GM18502 (cell line): ENCODE data around the gene AEBP1.
"Not testable (repeated sequence)": the region's sequence is repeated elsewhere in the genome, so short reads cannot be mapped to it uniquely, and the experiment has no call there.

Source experiments
- ATAC-seq: cut with Tn5 transposase; IDR thresholded peaks from one replicate; pipeline ENCODE4 v1.9.1; 2021; ENCODE audit warnings: mild to moderate bottlenecking; ENCODE audit not compliant: unreplicated experiment, poor library complexity

AEBP1 gene

DNA sequence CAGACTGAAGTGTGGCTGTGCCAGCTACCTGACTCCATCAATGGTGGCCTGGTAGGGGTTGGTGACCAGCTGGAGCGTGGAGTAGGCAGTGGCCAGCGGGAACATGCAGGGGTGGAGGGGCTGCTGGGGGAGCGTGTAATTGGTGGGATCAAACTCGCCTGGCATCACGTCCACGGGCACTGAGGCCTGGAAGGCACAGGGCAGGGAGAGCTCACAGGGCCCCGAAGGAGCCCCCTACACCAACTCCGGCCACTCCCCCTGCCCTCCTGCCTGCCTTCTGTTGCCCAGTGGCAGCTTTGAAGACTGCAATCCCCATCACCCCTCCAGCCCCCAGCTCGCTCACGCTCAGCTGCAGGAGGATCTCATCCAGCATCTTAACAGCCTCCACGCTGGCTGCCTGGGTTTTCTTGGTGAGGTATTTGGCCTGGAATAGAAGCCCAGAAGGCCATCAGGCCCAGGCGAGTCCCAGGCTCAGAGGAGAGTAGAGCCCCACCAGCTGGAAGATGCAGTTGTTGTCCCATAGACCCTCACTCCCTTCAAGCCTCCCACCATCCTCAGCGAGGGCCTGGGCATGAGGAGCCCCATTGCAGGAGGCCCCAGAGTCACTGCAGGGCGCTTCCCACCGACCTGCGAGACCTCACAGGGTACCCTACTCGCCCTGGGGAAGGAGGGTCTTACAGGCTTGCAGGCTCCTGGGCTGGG, 12.1 kb downstream of the AEBP1 start:
- no peak for ATAC-seq

DNA sequence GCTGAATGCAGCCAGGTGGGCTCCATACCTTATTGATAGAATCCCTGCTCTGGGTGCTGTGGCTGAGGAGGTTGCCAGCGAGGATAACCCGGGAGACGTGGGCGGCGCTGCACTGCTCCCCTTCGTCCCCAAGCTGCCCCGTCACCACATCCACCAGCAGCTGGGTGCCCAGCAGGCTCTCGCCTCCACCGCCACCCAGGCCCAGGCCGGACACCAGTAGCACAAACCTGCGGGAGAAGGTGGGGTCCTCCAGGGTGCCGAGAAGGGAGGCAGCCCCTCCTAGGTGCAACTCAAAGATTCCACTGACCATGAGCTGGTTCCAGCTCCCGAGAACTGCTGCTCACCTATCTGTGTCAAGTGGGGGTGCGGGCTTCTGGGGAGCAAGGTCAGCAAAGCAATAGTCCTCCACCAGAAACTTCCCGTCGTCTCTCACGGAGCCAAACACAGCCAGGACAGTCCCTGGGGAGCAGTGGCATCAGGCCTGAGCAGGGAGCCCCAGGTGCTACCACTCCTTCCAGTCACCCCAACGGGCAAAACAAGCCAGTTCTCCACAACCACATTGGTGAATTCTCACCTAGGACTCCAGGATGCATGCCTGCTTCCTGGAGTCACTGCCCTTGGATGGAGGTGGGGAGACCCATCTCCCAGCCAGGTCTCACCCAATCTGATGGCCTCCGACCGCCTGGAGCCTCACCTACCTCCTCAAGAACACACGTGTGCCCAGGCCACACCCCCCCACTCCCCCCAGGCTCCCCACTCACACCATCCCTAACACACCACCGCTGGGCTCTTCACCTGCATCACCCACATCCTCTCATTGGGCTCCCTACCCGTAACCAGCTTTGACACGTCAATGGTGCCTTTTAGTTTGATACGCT, 12.9 kb downstream of the AEBP1 start:
- no peak for ATAC-seq

DNA sequence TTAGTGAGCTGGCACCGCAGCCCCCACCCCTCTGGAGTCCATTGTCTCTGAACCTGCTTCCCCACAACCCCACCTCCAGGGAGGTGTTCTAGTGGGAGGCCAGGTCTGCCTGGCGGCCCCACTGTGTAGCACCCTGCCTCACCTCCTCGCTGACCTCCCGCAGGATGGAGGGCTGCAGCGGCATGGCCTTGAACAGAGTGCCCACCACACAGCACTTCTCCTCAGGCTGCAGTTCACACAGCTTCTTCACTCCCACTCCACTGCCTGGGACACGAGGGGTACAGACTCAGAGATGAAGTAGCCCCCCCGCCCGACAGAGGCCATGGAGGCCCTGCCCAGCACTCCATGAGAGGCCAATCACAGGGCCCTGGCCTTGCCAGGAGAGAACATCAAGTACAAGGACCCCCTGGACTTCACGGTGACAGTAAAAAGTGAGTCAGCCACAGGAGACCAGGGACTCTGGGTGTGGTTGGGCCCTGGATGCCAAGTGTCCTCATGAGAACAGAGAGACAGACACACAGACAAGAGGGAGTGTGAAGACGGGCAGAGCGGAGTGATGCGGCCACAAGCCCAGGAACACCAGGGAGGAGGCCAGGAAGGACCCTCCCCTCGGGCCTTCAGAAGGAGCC, 13.8 kb downstream of the AEBP1 start:
- ATAC-seq: no peak

DNA sequence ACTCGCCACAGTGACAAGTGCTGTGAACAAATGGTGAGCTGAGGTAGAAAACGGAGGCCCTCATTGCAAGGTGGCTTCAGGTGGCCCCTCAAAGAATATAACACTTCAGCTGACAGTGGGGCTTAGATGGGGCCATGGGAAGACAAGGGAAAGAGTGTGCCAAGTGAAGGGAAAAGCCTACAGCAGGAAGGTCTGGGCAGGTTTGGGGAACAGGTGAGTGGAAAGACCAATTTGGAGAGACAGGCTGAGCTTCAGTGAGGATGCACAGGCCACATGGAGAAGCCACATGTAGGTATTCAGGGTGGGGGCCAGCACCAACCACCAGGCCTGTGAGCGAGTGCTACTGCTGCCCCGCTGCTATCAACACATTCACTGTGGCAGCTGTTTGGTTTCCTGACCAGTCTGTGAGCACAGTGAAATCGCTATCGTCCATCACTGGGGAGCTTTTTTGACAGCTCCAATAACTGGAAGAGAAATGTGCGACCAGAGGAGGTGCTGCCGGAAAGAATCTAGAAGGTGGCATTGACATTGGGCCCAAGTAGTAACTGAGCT, 15.8 kb downstream of the AEBP1 start:
- ATAC-seq: no peak

DNA sequence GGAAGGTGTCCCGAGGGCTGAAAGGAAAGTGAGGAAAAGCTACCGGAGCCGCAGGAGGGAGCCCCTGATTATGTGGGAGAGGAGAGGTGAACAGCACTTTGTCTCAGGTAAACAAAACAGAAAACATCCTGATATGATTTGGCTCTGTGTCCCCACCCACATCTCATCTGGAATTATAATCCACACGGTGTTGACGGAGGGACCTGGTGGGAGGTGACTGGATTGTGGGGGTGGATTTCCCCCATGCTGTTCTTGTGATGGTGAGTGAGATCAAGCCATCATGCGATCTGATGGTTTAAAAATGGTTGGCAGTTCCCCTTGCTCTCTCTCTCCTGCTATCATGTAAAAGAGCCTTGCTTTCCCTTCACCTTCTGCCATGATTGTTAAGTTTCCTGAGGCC, 16.2 kb downstream of the AEBP1 start:
- no peak for ATAC-seq

DNA sequence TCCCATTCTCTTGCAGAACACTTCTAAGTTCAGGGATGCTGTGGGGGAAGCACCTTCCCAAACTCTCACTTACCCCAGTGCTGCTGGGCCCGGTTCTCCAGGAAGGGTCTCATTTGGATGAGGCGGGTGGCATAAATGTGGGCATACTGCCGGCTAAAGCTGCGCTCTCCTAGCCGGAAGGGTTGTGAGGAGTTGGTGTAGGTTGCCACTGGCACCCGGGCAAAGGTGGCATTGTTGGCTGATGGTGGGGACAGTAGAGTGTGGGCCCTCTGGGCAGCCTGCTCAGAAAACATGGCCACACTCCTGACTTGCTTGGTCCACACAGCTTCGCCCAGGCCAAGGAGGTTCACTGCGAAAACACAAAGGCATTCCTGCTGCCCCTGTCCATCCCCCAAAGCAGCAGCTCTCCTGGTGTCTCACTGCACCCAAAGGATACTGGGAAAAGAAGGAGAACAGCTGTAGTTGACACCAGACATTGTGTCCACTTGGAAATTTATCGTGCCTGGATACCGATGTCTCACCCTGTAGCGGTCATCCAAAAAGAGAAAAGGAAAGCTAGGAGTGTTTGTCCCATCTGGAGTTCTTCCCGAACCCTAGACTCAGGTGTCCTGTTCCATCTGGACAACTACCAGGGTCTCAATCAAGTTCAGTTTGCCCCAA, 17.7 kb downstream of the AEBP1 start:
- ATAC-seq: no peak

DNA sequence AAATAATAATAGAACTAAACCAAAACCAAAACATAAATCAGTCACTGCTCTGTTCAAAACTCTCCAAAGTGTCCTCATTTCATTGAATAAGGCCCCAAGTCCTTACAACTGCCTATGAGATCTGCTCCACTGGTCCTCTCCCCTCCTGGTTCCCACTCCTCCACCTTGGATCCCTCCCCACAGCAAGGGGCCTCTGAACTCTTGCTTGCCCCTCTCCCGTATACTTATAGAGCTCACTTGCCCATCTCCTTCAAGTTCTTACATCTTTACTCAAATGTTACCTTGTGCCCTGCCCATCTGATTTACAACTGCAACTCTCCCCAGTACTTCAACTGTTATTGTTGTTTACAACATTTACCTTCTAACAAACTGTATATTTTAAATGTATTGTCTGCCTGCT, 18.4 kb downstream of the AEBP1 start:
- ATAC-seq: no peak

DNA sequence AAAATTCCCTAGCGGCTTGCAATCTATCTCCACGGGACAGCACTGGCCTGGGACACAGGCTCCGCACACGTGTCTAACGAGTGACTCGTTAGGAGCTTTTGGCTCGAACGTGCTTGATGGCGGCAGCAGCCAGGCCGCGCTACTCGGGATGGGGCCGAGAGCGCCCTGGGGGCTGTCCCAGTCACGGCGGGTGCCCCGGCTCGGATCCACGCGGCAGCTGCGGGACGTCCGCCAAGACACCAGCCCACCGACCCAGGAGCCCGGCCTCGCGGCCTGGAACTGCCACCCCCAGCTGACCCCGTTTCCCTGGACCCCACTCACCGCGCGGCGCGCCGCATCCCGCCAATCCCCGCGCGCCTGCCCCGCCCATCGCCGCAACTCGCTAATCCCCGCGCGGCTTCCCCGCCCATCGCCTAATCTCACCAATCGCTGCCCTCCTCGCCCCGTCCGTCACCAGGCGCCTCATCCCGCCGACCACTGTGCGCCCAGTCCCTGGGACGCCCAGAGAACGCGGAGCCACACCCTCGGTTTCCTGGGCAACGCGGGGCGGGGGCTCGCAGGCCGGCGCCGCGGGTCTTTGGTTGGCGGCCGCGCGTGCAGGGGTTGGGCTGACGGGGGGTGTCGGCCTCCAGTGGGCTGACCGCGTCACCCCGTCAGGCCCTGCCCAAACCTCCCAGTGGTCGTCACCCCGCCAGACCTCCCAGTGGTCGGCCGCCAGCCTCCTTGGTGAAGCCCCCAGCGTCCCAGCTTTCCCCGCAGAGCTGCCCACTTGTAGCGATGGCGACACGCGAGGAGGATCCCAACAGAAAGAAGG, 19.3 kb downstream of the AEBP1 start, which contains the start of gene POLD2:
POLD2 (minus strand) TSS at position 359 of the 814 bp plus-strand sequence. CDS start 1,495 bp downstream, outside the sequence.
- peak; percentile 99 for ATAC-seq

DNA sequence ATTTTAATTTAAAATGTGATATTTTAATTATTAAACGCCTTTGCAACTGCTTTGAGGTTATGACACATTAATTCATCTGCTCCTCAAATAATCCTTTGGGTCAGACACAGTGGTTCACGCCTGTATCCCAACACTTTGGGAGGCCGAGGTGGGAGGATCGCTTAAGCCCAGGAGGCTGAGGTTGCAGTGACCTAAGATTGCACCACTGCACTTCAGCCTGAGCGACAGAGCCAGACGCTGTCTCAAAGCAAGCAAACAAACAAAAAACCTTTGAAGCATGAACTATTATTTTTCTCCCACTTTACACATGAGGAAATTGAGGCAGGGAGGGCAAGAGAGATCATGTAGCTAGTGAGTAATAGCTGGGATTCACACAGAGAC, 20.7 kb downstream of the AEBP1 start:
- ATAC-seq: no peak

DNA sequence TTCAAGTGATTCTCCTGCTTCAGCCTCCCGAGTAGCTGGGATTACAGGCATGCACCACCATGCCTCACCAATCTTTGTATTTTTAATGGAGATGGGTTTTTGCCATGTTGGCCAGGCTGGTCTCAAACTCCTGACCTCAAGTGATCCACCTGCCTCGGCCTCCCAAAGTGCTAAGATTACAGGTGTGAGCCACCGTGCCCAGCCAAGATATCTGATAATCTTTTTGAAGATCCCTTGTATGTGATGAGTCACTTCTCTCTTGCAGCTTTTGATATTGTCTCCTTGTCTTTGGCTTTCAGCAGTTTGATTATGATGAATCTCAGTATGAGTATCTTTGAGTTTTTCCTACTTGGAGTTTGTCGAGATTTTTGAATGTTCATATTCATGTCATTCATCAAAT, 22.4 kb downstream of the AEBP1 start:
- ATAC-seq: not testable (repeated sequence)

DNA sequence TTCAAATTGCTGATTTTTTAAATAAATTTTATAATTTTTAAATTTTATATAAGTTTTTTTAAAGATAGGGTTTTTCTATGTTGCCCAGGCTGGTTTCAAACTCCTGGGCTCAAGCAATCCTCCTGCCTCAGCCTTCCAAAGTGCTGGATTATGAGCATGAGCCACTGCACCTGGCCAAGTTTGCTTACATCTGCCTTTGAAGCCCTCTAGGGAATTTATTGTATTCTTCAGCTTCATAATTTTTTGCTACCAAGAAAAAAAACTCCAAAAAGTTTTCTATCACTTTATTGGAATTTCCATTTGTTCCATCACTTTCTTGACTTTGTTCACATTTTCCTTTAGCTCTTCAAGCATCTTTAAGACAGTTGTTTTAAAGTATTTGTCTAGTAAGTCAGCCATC, 23.0 kb downstream of the AEBP1 start:
- no peak for ATAC-seq

DNA sequence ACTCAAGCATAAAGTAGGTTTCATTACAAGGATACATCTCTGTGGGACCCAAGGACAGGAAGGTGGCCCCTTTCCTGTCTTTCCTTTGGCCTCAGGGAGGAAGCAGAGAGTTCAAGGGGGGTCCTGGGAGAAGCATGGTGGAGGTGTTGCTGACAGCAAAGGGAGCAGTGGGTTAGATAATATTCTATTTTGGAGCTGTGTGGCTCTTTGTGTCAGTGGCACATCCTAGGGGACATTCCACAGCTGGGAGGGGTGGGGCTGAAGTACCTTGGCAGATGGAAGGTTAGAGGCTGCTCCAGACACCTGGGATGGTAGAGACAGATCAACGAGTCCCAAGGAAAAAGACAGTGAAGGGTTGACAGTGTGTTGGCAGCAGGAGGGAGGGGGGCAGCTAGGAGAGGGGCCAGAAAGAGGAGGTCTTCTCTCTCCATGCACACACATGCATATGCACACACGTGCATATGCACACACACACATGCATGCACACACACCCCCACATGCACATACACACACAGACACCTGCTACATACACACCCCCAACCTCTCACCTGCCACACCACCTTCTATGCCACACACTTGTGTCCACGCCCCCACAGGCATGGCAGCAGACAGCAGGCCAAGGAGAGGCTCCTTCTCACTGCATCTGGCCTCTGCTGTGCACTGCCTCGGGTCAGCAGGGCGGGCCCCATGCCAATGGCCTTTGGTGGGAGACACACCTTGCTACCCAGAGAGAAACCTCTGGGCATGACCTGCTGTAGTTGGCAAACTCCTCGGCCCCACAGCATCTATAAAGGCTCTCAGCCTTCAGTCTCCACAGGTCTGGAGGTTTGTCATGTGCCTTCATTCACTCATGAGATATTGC, 24.8 kb downstream of the AEBP1 start:
- no peak for ATAC-seq

DNA sequence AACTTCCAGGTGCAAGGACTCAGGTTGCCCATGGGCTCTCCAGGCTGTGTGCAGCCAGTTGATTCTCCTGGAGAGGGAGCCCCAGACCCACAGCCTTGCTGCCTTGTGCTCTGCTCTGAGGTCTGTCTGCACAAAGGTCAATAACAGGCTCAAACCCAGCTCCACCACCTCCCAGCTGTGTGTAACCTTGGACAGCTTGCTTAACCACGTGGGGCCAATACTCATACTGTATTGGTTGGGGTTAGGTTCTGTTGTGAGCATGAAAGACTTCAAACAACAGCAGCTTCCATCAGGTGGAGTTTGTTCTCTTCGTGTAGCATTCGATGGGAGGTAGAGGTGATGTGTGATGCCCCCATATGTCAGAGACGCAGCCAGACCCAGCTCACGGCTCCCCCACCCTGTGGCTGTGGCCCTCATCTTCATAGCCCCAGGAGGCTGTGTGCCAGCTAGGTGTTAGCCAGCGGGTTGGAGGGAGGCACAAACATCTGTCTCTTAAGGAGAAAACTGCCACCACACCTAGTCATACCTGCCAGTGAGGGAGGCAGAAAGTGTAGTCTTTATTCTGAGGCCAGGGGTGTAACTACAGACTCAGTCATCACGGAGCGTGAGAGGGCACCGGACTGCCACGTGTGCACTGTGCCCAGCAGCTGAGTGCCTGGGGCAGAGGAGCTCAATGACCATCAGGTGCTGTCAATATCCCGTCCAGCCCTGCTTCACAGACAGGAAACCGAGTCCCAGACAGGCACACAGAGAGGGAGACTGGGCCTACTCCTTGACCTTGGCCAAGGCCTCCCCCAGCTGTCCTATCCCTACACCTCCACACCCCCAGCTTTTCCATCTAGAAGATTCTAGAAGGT, 27.3 kb downstream of the AEBP1 start:
- ATAC-seq: no peak

DNA sequence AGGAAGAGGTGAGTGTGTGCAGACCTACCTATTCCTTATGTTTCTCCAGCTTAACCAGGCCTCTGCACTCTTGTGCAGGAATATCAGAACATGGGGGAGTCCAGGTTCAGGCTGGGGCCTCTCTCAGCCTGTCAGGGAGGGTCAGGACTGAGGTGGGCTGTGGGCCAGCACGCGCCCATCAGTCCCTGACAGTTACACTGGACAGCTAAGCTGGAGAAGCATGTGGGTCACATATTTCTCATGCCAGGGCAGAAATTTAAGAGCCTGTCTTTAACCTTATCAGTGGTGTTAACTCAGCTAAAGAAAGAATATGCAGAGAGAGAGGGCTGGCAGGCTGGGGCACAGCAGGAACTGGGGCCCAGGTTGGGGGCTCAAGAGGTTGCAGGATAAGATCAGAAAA, 27.9 kb downstream of the AEBP1 start:
- no peak for ATAC-seq

DNA sequence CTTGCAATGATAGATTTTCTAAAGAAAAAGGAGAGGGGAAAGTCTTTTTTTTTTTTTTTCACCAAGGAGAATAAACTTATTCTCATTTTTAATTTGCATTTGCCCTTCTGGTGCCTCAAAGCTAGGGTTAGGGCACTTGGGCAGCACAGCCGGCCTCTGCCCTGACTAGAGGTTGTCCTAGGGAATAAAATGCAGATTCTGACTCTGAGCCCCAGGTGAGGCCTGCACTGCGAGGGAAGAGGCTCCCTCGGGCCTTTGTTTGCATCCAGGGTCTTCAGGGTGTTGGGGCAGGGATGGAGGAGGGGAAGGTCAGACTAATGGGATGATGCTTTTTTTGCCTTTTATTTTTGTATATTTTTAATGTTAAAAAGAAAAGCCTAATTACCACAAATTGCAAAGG, 29.1 kb downstream of the AEBP1 start:
- no peak for ATAC-seq

DNA sequence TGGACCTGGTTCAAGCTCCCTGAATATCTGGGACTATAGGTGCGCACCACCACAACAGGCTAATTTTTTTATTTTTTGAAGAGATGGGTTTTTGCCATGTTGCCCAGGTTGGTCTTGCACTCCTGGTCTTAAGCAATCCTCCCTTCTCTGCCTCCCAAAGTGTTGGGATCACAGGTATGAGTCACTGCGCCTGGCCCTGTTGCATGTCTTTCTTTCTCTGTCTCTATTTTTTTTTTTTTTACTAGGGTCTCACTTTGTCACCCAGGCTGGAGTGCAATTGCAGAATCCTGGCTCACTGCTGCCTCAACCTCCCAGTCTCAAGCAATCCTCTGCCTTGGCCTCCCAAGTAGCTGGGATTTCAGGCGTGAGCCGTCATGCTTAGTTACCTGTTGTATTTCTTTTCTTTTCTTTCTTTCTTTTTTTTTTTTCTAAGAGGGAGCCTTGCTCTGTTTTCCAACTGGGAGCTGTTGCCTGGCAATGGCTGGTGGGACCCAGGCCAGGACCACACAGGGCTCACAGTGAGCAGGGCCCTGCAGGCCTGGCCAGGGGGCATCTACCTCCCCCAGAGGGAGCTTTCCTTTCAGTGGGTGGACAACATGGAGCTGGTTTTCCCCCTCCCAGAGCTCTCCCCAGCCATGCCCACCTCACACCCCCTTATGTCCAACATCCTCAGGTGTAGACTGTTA, 30.9 kb downstream of the AEBP1 start:
- no peak for ATAC-seq

DNA sequence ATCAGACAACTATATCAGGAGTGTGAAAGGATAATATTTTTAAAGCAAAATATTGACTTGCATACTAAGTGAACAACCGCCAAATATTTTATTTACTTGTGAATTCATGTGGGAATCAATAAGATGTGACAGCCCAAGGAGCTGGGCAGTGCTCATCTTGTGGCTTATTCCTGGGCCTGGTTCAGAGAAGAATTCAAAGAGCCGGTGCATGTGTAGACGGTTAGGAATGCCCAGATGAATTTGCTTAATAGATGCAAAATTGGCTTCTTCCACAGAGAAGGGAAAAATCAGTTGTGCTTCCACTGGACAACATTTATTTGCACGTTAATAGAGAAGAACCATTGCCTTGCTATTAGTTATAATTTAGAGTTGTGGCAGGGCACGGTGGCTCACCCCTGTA, 32.6 kb downstream of the AEBP1 start:
- no peak for ATAC-seq
